Measurements from ENCODE around the gene ARMC3.
A peak's percentile ranks its signal among the peaks of the same experiment; 100 is the strongest.
"Not testable (repeated sequence)": the region's sequence is repeated elsewhere in the genome, so short reads cannot be mapped to it uniquely, and the experiment has no call there.

ARMC3 gene

GRCh38 chr10:22927661-22928403 is at the start of gene ARMC3:
ARMC3 (plus strand) TSS chr10:22928053; CDS start chr10:22931997, 3,944 bp downstream.
- peak; percentile 86 for DNase-seq (ENCODE audit: low spot score)

GRCh38 chr10:22891797-22892196 is 36.1 kb upstream of the ARMC3 start:
- DNase-seq (ENCODE audit: low spot score), result no peak

DNA sequence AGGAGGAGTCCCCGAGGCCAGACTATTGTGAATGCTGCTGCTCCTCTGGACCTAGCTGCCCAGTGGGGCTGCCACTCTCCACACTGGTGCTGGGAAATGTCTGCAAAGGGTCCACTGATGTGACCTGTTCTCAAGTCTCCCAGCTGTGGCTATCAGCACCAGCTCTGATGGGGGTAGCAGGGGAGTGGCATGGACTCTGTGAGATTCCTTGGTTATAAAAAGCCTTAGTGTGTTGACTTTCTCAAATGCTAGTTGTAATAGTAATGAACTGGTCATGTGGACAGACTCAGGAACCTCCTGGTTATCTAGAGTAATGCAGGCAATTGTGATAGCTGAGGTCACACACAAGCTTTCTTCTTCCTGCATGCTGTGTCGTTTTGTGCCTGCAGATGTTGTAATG is 34.1 kb upstream of the ARMC3 start:
- DNase-seq (ENCODE audit: low spot score), result no peak

DNA sequence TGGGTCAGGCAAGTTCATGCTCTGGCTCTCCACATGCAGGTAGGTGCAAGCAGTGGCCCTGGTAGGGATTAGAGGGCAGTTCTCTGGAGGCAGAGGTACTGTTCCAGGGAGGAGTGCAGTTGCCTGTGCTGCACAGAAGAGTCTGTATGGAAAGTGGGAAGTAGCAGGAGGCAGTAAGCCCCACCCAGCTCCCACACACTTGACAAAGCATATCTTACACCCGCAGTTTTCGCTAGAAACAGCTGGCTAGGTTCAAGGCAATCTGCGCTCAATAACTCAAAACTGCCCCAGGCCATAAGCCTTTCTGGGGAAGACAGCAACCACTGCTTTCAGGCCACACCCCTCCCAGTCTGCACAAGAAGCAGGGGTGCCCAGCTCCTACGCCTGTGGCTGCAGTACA is 33.1 kb upstream of the ARMC3 start:
- DNase-seq (ENCODE audit: low spot score), result peak; percentile 13

DNA sequence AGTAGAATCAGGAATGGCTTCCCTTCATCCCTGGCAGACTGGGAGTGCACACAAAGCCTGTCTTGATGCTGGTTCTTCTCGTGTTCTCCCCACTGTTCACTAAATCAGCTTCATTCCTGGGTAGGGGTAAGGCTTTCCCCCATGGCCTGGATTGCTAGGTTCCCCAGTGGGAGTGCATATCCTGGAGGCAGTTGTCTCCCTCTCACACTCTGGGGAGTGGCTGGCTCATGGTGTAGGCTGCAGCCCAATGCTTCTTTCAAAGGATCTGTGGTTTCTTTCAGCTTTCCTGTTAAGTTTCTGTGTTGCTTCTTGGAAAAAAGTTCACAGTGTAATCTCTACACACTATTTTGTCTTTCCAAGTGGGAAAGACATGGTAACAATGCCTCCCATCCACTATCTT is 32.6 kb upstream of the ARMC3 start:
- DNase-seq (ENCODE audit: low spot score), result no peak

- no peak for DNase-seq (ENCODE audit: low spot score)
Observed at GRCh38 chr10:22897371-22897770, 30.5 kb upstream of the ARMC3 start.

DNA sequence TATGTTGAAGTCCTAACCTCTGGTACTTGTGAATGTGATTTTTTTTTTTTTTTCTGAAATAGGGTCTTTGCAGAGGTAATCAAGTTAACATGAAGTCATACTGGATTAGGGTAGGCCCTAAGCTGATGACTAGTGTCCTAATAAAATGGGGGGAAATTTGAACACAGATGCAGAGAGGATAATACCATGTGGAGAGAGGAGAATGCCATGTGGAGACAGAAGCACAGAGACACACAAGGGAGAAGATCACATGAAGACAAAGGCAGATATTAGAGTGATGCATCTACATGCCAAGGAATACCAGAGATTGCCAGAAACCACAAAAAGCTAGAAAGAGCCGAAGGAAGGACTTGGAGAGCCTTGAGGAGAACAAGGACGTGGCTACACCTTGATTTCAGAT is 28.5 kb upstream of the ARMC3 start:
- no peak for DNase-seq (ENCODE audit: low spot score)

DNA sequence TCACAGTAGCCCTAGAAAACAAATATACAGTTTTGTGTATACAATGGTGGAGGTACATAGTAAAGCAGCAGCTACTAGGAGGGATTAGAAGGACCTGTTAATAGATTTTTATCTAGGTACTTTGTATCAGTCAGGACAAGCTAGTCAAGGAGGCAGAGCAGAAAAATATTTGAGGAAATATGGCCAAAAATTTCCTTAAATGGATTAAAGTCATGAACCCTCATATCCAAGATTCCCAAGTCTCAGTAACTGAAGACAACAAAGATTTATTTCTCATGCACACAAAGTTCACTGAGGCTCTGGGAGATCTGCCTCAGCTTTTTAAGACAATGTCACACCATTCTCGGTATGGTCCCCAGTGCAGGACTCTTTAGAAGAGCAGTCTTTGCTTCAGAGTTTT is 28.1 kb upstream of the ARMC3 start:
- no peak for DNase-seq (ENCODE audit: low spot score)

DNA sequence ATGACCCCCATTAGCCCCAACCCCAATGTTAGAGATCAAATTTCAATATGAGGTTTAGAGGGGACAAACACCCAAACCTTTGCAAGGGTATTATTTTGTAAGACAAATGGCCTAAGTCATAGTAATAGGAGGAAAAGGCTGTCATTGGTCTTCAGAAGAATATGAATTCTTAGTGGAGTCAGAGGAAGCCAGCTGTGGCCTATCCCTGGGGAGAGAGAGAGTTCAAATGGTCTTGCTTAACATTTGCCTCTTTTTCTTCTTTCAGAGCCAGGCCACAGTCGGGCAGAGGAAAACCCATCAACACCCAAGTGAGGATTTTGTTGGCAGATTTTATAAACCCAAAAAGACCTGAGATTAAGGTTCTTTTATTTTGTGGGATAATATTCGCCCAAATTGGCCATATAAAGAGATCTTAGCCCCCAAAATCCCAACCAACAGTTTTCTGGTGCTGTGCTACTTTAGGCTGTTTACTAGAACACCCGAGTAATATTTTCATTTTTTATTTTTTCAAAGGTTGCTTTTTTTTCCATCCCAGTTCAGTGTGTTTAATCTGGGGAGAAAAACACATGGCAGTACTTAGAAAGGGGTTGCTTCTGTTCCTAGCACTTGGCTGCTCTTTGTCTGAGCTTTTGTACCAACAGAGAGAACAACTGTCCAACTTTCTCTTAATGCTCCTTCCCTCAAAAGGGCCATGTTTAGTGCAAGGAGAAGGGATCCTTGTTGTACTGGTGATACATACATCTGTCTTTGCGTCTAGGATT is 26.8 kb upstream of the ARMC3 start:
- no peak for DNase-seq (ENCODE audit: low spot score)

GRCh38 chr10:22902147-22902546 is 25.7 kb upstream of the ARMC3 start:
- not testable (repeated sequence) for DNase-seq (ENCODE audit: low spot score)

DNA sequence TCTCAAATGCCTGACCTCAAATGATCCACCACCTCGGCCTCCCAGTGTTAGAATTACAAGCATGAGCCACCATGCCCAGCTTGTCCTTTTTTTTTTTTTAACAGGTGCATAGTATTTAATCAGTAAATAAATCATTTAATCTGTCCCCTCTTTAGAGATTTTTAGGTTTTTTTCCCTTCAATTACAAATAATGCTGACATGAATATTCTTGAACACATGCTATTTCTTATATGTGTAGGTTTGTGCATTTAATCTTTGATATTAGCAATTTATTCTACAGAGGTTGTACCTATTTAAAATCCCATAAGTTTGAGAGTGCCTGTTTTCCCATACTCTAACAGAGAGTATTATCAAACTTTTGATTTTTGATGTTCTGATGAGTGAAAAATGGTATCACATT is 24.2 kb upstream of the ARMC3 start:
- no peak for DNase-seq (ENCODE audit: low spot score)

- DNase-seq (ENCODE audit: low spot score), result no peak
Observed at GRCh38 chr10:22906767-22907166, 21.1 kb upstream of the ARMC3 start.

- no peak for DNase-seq (ENCODE audit: low spot score)
Observed at GRCh38 chr10:22908837-22909236, 19.0 kb upstream of the ARMC3 start.

- DNase-seq (ENCODE audit: low spot score), result not testable (repeated sequence)
Observed at GRCh38 chr10:22909673-22910072, 18.2 kb upstream of the ARMC3 start.

DNA sequence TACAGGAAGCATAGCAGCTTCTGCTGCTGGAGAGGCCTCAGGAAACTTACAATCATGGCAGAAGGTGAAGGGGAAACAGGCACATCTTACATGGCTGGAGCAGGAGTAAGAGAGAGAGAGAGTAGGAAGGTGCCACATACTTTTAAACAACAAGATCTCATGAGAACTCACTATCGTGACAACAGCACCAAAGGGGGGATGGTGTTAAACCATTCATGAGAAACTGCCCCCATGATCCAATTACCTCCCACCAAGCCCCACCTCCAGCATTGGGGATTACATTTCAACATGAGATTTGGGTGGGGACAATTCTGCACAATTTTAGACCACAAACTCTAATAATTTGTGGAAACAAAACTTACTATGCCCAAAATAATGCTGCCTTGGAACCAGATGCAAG is 16.8 kb upstream of the ARMC3 start:
- no peak for DNase-seq (ENCODE audit: low spot score)

- no peak for DNase-seq (ENCODE audit: low spot score)
Observed at GRCh38 chr10:22911889-22912762, 15.7 kb upstream of the ARMC3 start.

DNA sequence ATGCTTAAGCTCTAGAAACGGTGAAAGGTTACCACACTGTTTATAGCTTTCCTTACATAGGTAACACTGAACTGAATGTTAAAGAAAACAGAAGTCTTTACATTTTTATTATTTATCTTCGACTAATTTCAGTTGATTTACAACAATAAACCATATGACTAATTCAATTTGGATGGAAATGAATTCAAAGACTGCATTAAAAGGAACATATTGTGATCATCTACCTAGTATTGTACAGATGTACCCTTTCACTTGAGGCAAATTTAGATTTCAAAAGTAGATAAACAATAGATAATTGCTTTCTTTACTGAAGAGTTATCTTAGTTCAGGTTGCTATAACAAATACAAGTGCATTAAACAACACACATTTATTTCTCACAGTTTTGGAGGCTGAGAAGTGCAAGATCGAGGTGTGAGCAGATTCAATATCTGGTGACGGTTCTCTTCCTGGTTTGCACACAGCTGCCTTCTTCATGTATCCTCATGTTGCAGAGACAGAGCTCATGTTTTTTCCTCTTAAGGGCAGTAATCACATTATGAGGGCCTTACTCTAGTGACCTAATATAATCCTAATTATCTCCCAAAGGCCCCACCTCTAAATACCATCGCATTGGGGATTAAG is 15.0 kb upstream of the ARMC3 start:
- DNase-seq (ENCODE audit: low spot score), result no peak

GRCh38 chr10:22913474-22914092 is 14.3 kb upstream of the ARMC3 start:
- no peak for DNase-seq (ENCODE audit: low spot score)

GRCh38 chr10:22915314-22915713 is 12.5 kb upstream of the ARMC3 start:
- DNase-seq (ENCODE audit: low spot score), result no peak

DNA sequence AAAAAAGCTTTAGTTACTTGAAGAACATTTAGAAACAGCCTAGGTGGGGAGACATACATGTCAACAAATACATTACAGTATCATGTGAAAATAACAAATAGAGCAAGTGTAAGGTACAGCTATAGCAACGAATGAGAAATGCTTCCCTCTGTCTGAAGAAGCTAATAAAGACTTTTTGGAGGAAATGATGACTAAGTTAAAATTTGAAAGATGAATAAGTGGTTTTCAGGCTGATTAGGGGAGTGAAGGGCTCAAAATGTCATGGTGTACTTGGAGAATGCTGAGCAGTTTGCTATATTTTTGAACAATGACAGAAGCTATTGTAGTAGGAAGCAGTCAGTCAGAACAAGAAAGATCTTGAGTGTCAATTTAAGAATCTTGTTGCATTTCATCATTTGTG is 2.8 kb upstream of the ARMC3 start:
- DNase-seq (ENCODE audit: low spot score), result no peak

DNA sequence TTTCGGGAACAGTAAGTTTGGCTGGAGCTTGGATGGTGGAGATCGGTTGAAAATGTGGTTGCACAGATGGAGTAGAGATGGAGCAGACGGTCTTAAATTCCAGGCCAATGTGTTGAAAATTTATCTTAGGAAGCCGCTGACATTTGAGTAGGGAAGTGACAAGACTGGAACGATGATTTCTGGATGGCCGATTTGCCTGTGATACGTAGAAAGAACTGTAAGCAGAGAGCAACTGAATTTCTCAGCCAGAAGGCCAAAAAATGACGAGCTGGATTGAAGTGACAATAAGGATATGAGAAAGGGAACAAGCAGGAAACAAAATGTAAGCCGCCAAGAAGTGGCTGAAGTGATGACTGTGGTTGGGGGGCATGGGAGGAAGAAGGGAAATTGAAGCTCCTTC is 687 bp upstream of the ARMC3 start:
- no peak for DNase-seq (ENCODE audit: low spot score)

DNA sequence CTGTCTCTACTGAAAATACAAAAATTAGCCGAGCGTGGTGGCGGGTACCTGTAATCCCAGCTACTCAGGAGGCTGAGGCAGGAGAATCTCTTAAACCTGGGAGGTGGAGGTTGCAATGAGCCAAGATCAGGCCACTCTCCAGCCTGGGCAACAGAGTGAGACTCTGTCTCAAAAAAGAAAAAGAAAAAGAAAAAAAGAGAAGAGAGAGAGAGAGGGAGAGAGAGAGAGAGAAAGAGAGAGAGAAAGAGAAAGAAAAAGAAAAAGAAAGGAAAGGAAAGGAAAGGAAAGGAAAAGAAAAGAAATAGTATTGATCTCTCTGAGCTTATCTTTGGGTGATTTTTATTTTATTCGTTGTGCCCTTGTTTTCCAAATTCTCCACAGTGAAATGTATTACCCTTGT is 1.2 kb downstream of the ARMC3 start:
- DNase-seq (ENCODE audit: low spot score), result not testable (repeated sequence)
